Skeletal muscle cell (primary cell): Measurements from ENCODE around the gene HBS1L.
A peak's percentile ranks its signal among the peaks of the same experiment; 100 is the strongest.
"Not testable (repeated sequence)": the region's sequence is repeated elsewhere in the genome, so short reads cannot be mapped to it uniquely, and the experiment has no call there.

Experiments used
- DNase-seq: peaks from one replicate; pipeline ENCODE4 v3.0.0-alpha.2; 2010; ENCODE audit warnings: low read depth
- H3K4me3 ChIP-seq: 2 replicates; pipeline ENCODE4 v1.5.1; 2011; ENCODE audit warnings: low read depth, mild to moderate bottlenecking, control low read depth, low read length, moderate library complexity

HBS1L gene

GRCh38 chr6:135084001-135084915, 29.6 kb upstream of the HBS1L start:
- DNase-seq, result no peak

DNA sequence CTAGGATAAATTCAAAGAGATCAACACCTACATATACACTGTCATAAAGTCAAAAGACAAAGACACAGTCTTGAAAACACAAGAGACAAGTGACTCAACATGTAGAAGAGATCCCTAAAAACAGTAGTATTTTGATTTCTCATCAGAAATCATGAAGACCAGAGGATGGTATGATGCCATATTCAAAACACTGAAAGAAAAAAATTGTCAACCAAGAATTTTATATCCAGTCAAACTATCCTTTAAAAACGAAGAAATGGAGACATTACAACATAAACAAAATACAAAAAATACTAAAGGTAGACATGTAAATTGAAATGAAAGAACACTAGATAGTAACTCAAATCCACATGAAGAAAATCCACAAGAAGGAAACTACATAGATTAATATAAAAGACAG, 27.3 kb upstream of the HBS1L start:
- H3K4me3 ChIP-seq, result no peak overlapping the region
- DNase-seq, result no peak

More at GRCh38 chr6:135084001-135084915, 29.6 kb upstream of the HBS1L start:
- H3K4me3 ChIP-seq, result no peak overlapping the region

DNA sequence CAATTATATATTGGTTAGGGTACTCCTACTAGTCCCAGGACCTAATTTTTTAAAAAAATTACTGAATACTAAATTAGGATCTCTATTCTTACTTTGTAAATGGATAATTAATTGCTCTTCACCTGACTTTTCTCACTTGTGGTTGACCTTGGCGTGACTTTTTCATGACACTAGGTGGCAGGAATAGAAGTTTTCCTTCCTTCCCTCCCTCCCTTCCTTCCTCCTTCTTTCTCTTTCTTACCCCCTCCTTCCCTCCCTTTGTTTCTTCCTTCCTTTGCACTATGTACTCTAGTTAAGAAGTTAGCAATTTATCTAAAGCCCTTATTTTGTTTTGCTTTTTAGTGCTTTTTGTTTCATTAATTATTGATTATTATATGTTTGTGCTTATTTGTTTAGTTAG, 20.4 kb upstream of the HBS1L start:
- no peak for DNase-seq
- H3K4me3 ChIP-seq, result no peak overlapping the region

GRCh38 chr6:135073756-135074393, 19.3 kb upstream of the HBS1L start:
- no peak overlapping the region for H3K4me3 ChIP-seq
- DNase-seq, result no peak

- no peak for DNase-seq
Observed at GRCh38 chr6:135073217-135073616, 18.6 kb upstream of the HBS1L start.

GRCh38 chr6:135072753-135073152, 18.1 kb upstream of the HBS1L start:
- no peak overlapping the region for H3K4me3 ChIP-seq
- DNase-seq, result no peak

More at GRCh38 chr6:135073217-135073616, 18.6 kb upstream of the HBS1L start:
- no peak overlapping the region for H3K4me3 ChIP-seq

- no peak for DNase-seq
Observed at GRCh38 chr6:135071541-135071940, 16.9 kb upstream of the HBS1L start.

DNA sequence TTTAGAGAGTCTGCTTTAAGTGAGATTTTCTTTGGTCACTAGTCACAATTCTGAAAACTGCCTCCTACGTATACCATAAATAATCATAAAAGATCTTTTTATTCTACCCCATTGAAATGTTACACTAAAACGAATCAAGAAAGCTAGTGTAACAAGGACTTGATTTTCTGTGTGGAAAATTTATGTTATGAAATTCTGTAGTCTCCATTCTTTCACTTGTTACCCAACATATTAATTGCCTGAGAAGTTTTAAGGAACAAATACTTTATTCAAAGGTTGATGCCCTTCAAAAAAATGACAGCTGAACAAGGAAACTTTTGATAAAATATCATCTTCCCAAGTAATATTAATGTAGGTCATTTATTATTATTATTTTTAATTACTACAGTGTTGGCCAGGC, 13.3 kb upstream of the HBS1L start:
- no peak for DNase-seq
- no peak overlapping the region for H3K4me3 ChIP-seq

More at GRCh38 chr6:135071541-135071940, 16.9 kb upstream of the HBS1L start:
- H3K4me3 ChIP-seq, result no peak overlapping the region

DNA sequence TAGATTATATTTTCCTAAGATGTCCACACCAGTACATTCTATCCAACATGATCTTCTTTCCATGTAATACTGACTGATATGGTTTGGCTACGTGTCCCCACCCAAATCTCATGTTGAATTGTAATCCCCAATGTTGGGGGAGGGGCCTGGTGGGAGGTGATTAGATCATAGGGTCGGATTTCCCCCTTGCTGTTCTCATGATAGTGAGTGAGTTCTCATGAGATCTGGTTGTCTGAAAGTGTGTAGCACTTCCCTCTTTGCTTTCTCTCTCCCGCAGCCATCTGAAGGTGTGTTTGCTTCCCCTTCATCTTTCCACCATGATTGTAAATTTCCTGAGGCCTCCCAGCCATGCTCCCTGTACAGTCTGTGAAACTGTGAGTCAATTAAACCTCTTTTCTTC, 12.2 kb upstream of the HBS1L start:
- DNase-seq, result no peak
- no peak overlapping the region for H3K4me3 ChIP-seq

DNA sequence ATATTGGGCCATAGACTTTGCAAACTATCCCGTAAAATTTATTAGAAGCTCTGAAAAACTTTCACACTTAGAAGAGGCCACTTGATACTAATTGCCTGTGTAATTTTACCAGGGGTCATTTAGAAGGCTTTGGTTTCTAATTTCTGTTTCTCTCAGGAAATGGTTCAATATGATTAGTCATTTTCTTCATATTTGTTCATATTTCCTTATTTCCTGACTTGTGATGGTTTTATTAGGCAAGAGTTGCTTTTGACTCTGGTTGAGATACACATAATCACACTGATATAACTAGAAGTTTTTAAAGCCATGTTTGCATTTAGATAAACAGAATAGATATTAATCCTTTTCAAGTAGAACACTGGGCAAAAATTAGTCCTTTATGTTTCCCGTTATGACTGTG, 11.8 kb upstream of the HBS1L start:
- no peak overlapping the region for H3K4me3 ChIP-seq
- no peak for DNase-seq

DNA sequence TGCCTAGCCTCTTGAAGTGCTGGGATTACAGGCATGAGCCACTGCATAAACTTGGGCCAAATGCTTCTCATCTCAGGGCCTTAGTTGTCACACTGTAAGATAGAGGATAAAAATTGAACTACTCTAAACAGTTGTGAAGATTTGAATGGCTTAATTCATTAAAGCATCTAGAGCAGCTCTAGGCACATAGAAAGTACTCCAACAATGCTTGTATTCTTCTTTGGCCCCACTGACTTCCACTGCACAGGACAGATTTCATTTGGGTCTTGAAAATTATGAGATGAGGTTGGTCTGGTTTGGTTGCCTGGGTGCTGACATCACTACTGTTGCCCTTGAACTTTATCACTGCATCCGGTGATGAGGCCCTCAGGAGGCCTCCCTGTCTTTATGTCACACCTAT, 10.0 kb upstream of the HBS1L start:
- DNase-seq, result no peak
- no peak overlapping the region for H3K4me3 ChIP-seq

DNA sequence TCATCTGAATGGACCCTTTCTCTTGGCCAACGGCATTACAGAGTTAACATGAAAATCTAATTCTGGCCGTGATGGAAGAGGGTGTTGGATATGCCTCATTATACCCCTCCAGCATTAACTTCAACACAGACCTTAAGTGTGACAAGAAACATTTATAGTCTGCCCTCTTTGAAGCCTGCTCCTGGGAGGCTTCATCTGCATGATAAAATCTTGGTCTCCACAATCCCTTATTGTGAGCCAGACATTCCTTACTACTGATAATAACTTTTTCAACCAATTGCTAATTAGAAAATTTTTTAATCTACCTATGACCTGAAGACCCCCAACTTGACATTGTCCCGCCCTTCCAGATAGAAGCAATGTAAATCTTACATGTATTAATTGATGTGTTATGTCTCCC, 9.3 kb upstream of the HBS1L start:
- DNase-seq, result no peak
- H3K4me3 ChIP-seq, result no peak overlapping the region

DNA sequence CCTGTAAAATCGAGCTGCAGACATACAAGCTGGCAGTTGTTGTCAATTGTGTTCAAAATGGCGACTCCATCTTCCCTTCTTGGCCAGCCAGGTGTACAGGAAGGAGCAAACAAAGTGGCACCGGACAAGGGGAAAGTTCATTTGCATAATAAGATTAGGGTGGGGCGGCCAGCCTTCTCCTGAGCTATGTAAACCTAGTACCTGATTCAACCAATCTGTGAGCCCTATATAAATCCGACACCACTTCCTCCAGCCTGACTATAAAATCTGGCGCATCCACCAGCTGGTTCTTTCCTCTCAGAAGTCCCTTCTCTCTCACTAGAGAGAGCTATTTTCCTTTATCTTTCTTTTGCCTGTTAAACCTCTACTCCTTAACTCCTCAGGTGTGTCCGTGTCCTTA, 8.1 kb upstream of the HBS1L start:
- DNase-seq, result no peak
- no peak overlapping the region for H3K4me3 ChIP-seq

- H3K4me3 ChIP-seq, result no peak overlapping the region
- no peak for DNase-seq
Observed at GRCh38 chr6:135060076-135060475, 5.5 kb upstream of the HBS1L start.

GRCh38 chr6:135058299-135058698, 3.7 kb upstream of the HBS1L start:
- not testable (repeated sequence) for DNase-seq, H3K4me3 ChIP-seq

GRCh38 chr6:135056632-135057031, 2.0 kb upstream of the HBS1L start:
- H3K4me3 ChIP-seq, result no peak overlapping the region
- no peak for DNase-seq

- DNase-seq, result no peak
- peak overlapping the region; percentile 98 for H3K4me3 ChIP-seq
Observed at GRCh38 chr6:135054226-135054568, 425 bp downstream of the HBS1L start.

DNA sequence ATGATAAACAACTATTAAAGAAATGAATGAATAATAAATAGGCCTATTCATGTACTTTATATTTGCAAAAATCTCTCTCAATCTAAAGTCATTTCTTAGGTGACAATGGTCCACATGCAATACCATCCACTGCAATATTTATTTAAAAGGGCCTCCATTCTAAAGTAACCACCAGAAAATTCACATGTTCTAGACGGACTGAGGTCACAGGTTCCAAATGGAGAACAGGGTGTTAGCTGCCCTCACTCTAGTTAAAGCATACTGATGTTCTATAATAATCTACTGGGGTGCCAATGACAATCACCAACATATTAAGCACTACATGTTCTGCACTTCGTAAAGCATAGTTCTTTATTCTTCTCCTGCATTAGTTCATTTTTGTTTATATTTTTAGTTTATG, 1.2 kb downstream of the HBS1L start:
- H3K4me3 ChIP-seq, result peak overlapping the region; percentile 98
- no peak for DNase-seq

DNA sequence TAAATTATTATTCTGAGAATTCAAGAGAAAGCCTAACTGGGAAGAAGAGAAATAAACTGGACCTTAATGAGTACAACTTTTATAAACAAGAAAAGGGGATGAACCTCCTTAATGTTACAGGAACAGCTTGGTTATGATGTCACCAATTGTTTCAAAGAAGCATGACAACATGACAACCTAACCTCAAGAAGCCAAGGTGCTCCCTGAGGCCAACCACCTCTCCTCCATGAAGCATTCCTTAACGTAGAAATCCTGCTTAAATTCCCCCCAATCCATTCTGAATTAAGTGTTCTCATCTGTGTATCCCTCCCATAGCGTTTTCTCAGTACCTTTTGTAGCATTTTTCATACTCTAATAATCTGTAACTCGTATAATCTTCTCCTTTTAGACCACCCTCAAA, 1.7 kb downstream of the HBS1L start:
- H3K4me3 ChIP-seq, result no peak overlapping the region
- DNase-seq, result no peak

GRCh38 chr6:135048915-135049314, 5.7 kb downstream of the HBS1L start:
- no peak for DNase-seq
- H3K4me3 ChIP-seq, result no peak overlapping the region

- DNase-seq, result no peak
- H3K4me3 ChIP-seq, result no peak overlapping the region
Observed at GRCh38 chr6:135047336-135047735, 7.3 kb downstream of the HBS1L start.
